Right ventricle myocardium inferior (tissue), 1 donor: ENCODE results near the gene PAM. TPM values are rescaled to one million over a fixed set of nuclear protein-coding genes. Genes with fewer than 3 reads are reported as not detected.
"Not testable (repeated sequence)": the region's sequence is repeated elsewhere in the genome, so short reads cannot be mapped to it uniquely, and the experiment has no call there.

Experiments
- ATAC-seq: fragments of 200-7000 bp; cut with Tn5 transposase; one replicate; pipeline ENCODE4 v1.9.1; 2020; ENCODE audit warnings: mild to moderate bottlenecking, moderate library complexity
- DNase-seq: peaks from one replicate; pipeline ENCODE4 v3.0.0; 2021; ENCODE audit errors: missing footprints
- intact Hi-C: fragments of 100-400 bp; cut with DNase I; formaldehyde crosslinking; loops from one replicate; pipeline ENCODE4 v1.11.0; 2022
- total RNA-seq: library from RNA; stranded (reverse); fragmentation: NEBNext Ultra II Directional; extraction: Animal tissue kit (Norgen Biotek cat#: 25700); gene quantifications from one replicate; pipeline ENCODE4 v1.2.1, GENCODE V29; 2021
- donor health status: DM: no; HTN: yes; CAD: no; lungs with severe emphysema.

The PAM gene
- total RNA-seq, 1 donor from 2014 or later = 959 TPM

DNA sequence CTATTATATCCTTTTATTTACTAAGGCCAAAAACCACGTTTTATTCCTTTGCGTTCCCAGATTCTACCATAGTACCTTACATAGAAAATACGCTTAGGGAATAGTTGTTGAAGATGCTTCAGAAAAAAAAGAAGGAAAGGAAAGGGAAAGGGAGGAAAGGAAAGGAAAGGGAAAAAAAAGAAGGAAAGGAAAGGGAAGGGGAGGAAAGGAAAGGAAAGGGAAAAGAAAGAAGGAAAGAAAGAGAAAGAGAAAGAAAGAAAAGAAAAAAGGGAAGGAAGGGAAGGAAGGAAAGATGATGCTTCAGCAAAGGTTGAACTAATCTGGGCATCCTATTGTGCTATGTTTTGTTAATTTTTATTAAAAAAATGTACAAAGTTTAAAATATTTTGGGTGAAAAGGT lies 233.4 kb downstream of the PAM start:
- no peak for DNase-seq

DNA sequence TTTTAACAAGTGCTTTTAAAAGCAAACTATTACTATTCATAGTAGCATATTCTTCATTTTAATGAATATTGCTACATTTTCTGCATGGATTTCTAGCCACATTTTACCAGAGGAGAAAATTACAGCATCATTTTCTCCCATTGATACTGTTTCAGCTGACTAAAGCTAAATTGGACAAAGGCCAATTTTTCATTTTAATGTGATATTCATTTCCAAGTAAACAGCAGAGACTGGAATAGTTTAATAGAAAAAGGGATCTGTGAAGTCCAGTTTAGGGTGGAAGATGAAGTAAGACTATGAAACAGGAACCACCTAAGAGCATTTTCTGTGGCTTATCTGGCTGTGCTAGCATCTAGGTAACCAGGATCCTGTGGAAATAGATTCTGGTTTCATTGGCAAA lies 236.7 kb downstream of the PAM start:
- ATAC-seq (no peak), DNase-seq (no peak)
- intact Hi-C loops = no loop called here

More for the DNA sequence above, 233.4 kb downstream of the PAM start:
- ATAC-seq = no peak
- intact Hi-C loops = no loop called here

DNA sequence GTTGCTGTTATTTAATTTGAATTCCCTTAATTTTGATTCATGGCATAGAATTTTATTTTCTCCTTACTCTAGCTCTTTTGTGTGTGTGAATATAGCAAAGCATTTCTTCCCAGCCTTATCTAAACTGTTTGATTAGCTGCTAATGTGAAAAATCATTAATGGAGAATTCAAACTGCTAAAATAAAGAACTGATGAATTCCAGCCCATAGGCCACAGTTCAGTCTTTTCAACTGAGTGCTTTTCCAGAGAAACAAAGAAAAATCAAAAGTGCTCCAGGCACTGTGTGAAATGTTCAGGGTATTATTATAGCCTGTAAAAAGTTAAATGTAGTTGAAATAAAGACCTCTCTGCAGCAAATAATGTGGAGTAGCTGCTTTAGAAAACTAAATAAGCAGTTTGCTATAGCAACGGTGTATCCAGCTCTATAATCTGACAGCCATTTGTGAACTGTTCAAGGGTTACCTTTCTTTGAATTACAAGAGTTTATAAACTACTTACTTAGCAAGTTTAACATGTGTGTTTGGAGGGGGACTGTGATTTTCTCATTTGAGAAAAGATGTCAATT lies 241.0 kb downstream of the PAM start:
- ATAC-seq (no peak), DNase-seq (no peak)
- intact Hi-C loops = no loop called here

DNA sequence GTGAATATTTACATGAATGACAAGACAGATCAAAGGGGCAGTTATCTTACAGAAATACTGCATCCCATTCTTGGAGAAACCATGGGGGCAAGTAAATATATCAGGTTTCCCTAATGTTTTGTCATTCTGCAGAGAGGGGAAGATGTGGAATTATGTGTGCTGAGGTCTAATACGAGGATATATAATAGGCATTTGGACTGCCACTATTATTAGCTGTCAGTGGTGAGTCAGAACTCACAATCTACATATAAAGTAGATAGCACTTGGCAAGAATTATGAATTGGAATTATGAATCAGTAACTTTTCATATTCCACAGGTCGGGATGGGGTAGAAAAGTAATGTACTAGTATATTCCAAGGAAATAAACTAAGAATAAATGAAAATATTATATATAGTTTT lies 243.1 kb downstream of the PAM start:
- ATAC-seq = no peak
- intact Hi-C loops = no loop called here

DNA sequence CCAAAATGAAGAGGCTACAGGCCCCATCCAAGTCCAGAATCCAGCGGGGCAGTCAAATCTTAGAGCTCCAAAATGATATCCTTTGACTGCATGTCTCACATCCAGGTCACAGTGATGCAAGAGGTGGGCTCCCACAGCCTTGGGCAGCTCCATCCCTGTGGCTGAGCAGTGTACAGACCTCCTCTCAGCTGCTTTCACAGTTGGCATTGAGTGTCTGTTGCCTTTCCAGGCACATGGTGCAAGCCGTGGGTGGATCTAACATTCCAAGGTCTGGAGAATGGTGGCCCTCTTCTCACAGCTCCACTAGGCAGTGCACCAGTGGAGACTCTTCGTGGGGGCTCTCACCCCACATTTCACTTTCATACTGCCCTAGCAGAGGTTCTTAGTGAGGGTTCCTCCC lies 244.1 kb downstream of the PAM start:
- intact Hi-C loops = no loop called here
- ATAC-seq (no peak), DNase-seq (no peak)

More for the DNA sequence above, 243.1 kb downstream of the PAM start:
- no peak for DNase-seq

DNA sequence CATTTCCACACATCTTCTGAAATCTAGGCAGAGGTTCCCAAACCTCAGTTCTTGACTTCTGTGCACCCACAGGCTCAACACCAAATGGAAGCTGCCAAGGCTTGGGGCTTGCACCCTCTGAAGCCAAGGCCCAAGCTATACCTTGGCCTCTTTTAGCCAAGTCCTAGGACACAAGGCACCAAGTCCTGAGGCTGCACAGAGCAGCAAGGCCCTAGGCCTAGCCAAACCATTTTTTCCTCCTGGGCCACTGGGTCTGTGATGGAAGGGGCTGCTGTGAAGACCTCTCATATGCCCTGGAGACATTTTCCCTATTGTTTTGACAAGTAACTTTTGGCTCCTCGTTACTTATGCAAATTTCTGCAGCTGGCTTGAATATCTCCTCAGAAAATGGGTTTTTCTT lies 244.5 kb downstream of the PAM start:
- DNase-seq, ATAC-seq, intact Hi-C loops: not testable (repeated sequence)

DNA sequence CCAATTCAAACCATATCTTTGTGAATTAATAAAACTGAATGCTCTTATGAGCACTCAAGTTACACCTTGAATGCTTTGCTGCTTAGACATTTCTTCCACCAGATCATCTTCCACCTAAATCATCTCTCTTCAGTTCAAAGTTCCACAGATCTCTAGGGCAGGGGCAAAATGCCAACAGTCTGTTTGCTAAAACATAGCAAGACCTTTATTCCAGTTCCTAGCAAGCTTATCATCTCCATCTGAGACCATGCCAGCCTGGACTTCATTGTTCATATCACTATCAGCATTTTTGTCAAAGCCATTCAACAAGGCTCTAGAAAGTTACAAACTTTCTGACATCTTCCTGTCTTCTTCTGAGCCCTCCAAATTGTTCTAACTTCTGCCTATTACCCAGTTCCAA lies 245.0 kb downstream of the PAM start:
- intact Hi-C loops = no loop called here
- no peak for ATAC-seq
- no peak for DNase-seq

DNA sequence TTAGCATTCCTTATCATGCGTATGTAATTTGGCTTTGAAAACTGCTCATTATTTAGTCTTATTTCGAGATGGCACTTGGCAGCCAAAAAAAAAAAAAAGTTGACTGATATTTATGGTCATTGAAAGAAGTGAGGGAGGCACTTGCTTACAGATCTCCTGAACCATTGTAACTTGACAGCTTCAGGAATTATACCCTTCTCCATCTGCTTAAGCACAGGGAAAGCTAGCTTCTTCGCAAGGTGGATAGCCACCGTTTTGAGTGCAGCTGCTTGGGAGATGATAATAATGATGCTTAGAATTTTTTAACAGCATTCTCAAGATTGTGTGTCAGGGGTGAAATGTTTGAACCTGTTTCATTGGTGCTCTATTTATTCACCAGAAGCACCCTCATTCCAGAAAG lies 248.8 kb downstream of the PAM start:
- intact Hi-C loops = no loop called here
- no peak for DNase-seq
- ATAC-seq = no peak

DNA sequence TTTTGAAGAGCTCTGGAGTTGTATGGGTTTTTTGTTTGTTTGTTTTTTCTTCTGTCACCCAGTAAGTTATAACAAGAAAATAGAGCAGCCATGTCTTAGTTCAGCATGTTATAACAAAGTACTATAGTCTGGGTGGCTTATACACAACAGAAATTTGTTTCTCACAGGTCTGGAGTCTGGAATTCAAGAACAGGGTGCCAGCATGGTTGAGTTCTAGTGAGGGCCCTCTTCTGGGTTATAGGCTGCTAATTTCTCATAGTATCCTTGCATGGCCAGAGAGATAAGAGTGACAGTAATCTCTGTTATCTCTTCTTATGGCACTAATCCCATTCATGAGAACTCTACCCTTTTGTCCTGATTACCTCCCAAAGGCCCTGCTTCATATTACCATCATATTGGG lies 250.2 kb downstream of the PAM start:
- intact Hi-C loops = no loop called here
- ATAC-seq (no peak), DNase-seq (no peak)

DNA sequence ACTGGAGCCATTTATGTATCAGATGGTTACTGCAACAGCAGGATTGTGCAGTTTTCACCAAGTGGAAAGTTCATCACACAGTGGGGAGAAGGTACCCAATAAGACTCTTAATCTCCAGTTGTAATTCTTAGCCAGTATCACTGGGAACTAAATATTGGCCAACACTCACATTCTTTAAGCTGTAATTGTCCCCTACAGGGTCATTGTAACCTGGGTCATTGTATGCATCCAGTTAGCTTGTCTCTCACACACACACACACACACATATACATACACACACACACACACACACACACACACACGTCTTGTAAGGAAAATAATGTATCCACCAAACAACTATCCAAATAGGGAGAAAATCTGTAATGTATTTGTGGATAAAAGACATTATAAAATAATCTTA lies 251.8 kb downstream of the PAM start:
- intact Hi-C loops = no loop called here
- DNase-seq (no peak), ATAC-seq (no peak)

DNA sequence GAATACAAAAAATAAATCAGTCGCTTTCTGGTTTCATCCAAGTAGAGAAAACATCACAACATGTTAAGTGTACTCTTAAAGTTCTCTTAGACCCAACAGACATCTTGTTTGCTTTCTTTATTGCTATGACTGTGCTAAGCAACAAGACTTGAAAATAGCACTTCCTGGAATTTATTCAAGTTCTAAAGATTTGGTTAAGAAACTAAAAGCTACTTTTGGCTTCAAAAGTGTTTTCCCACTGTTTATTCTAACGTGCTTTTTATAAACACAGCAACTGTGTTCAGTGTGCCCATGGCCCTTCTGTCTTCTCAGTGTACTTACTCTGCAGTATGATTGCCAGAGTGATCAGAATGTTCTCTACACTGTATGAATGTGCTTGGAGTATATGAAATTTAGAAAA lies 255.1 kb downstream of the PAM start:
- intact Hi-C loops = loop anchor here (10.0 kb wide), 1 partner anchor 185 kb away; no protein-coding TSS in a partner anchor
- no peak for ATAC-seq
- no peak for DNase-seq

DNA sequence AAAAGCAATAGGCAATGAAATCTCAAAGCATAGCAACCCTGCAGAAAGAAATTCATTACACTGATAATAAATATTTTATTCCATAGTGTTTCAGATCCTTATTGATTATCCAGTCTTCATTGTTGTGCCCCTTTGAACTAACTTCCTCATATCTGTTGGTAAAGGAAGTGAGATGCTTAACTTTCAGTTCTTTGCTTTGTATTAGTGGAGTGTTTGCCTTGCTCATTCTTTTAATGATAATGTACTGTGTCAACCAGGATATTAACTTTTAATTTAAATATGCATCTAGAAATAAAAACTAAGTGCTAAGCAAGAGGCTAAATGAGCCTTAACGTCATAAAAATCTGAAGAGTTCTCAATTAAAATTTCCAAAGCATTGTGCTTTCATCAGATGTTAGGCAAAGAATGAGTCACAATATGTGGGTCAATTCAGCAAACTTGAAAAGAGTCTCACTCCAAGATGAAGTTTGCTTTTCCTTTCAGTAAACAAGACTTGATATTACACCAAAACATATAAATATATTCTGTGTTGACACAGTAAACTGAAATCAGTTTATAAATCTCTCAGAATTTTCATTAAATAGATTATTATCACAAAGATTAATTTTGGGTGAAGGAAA lies 258.9 kb downstream of the PAM start:
- no peak for ATAC-seq
- intact Hi-C loops = loop anchor here (10.0 kb wide), 1 partner anchor 181 kb away; no protein-coding TSS in a partner anchor
- DNase-seq = no peak

DNA sequence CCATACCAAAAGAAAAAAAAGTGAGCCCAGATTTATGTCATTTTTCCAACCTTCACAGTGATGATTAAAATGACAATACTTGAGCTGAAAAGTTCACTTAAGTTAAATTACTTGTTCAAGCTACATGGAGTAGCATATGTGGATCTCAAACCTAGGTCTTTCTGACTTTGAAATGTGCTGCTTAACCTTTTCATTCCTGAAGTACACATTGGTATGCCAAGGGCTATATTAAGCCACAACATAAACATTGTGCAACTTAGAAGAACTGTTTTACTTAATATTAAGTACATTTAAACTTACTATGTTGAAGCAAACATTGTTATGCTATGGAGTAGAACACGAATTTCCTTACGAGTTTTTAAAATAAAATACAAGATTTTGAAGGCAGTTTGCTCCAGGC lies 259.9 kb downstream of the PAM start:
- no peak for ATAC-seq
- DNase-seq = no peak
- intact Hi-C loops = loop anchor here (10.0 kb wide), 1 partner anchor 180 kb away; no protein-coding TSS in a partner anchor

DNA sequence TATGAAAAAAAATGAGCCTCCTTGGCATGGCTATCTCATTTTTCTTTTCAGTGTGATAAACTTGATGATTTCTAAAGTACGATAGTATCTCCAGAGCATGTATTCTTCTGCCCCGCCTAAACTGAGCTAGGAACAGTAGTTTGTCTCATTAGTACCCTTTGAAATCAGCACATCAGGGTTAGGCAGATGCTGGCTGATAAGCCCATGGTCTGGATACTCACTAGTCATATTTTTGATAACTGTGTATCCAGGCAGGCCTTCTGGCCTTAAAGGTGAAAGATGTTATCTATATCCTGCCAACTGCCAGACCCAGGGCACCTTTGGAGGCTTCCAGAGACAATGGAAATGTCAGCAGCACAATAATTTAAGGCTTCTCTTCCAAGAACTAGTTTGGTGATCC lies 261.1 kb downstream of the PAM start:
- no peak for DNase-seq
- intact Hi-C loops = loop anchor here (10.0 kb wide), 1 partner anchor 179 kb away; no protein-coding TSS in a partner anchor
- no peak for ATAC-seq

DNA sequence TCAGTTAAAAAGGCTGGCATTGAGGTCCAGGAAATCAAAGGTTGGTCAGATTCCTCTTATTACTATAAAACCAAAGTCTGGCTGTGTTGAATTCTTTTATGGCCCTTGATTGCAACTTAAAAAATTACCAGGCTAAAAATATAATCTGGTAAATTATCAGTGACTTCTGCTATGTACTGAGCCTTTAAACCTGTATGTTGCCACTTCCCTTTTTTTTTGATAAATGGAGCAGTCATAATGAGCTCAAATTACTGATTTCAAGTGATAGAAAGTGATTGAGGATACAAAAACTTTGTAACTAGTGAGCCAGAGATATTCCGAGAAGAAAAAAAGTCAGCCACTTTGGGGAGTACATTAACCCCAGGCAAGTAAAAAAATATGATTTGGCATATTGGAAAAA lies 264.7 kb downstream of the PAM start:
- intact Hi-C loops = loop anchor here (10.0 kb wide), 1 partner anchor 175 kb away; no protein-coding TSS in a partner anchor
- ATAC-seq (no peak), DNase-seq (no peak)

DNA sequence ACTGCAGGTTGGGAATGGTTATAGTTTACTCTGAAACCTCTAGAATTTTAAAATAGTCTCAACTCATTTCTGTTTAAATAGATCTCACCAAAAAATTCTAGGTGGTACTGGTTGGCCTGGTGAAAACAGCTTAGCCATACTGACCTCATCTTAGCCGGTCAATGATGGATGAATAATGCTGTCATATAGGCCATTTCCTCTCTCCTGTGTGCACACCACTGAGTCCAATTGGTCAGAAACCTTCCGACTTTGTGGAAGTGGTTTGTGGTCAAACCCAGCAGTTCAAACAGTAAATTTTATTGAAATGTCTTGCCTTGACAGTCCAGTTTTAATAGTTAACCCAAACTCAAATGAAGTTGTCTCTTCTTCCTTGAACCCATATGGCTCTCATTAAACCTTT lies 266.2 kb downstream of the PAM start:
- ATAC-seq (no peak), DNase-seq (no peak)
- intact Hi-C loops = no loop called here

DNA sequence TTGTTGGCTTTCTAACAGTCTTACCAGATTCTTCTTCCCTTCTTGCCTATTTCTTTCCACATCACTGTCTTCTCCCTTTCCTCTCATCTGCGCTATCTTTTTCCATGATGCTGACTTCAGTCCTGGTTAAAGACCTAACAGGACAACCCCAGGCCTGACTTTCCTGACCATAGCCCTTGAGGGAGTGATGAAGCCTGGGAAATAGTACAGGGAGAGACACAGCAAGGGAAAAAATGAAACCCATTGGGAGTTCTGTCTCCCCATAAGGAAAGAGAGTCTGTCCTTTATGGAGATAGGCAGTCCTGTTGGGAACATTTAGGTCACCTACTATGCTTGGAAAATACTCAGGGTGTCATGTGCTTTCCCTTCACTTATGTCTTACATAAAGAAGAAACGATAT lies 272.2 kb downstream of the PAM start:
- DNase-seq (no peak), ATAC-seq (no peak)
- intact Hi-C loops = no loop called here

DNA sequence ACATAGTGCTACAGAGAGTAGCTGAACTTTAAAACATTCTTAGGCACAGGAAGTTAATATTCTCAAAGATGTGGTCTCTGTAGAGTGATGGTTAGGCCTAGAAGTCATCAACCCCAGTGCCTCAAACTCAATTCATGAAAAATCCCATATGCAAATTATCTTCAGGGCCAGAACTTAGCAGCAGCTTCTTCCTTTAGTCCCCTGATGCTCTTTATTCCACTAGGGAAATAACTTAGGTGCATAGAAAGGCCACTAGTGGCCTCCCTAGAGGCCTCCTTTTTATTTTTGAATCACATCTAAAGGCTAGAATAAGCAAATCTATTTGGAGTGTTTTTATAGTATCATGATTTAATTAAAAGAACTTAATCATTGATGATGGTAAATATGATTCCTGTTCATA lies 276.5 kb downstream of the PAM start:
- ATAC-seq = no peak
- intact Hi-C loops = loop anchor here (10.0 kb wide), 1 partner anchor 113 kb away; no protein-coding TSS in a partner anchor
- DNase-seq = no peak

DNA sequence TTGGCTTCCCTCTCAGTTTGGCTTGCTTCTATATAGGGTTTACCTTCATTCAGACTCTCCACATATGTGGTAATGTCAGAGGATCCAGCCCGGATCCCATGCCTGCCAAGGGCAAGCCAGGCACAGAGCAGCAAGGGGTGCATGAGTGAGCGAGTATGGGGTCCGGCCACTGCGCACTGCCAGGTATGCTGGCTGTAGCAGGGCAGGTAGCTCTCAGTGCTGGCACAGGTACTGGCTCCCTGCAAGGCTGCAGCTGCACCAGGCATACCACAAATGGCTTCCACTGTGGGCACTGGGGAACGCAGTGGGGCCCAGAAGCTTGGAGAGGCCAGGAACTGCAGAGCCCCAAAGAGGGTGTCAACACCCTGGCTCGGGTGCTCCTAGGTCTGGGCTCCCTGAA lies 278.6 kb downstream of the PAM start:
- ATAC-seq (no peak), DNase-seq (no peak)
- intact Hi-C loops = loop anchor here (10.0 kb wide), 1 partner anchor 111 kb away; no protein-coding TSS in a partner anchor

DNA sequence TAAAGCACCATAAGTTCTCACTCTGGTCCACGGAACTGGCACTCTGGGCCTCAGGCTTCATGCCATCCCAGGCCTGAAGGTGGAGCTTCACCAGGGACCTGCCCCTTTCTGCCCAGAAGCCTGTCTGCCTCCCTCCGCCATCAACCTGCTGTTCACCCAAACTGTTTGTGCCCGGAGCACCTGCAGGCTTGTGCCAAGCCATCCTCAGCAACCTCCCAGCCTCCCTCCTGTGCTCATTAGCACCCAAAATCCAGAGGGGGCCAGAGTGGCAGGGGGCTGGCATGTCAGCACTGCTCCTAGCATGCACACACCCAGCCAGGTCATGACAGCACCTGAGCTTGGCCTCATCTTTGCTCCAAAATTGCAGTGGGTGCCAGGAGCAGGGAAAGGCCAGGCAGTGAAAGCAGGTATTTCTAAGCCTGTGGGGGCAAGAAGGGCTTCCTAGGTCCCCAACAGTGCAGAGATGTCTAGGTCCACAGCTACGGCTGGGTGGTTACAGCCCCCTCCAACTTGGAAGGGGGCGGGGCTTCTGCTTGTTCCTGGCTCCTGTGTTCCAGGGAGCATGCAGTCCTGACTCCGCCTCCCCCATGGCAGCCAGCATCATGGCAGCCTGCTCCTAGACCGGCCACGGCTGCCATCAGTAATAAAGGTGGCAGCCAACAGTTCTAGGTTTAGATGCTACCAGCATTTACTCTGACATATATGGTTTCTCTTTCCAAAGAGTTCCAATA lies 279.7 kb downstream of the PAM start:
- no peak for DNase-seq
- intact Hi-C loops = loop anchor here (10.0 kb wide), 1 partner anchor 110 kb away; no protein-coding TSS in a partner anchor
- peak; percentile 12 for ATAC-seq
